Neuronal stem cell (in vitro differentiated cells): Measurements from ENCODE around the gene ADPGK.
"Not testable (repeated sequence)": the region's sequence is repeated elsewhere in the genome, so short reads cannot be mapped to it uniquely, and the experiment has no call there.

ENCODE experiments used
- DNase-seq: peaks from one replicate; pipeline ENCODE4 v3.0.0-alpha.2; 2013; ENCODE audit warnings: low spot score
- H2AFZ ChIP-seq: one replicate; pipeline ENCODE4 v1.6.1; 2013; ENCODE audit warnings: mild to moderate bottlenecking, low read length, inconsistent platforms
- H2AK5ac ChIP-seq: 2 replicates; pipeline ENCODE4 v1.6.1; 2013; ENCODE audit warnings: low read depth, mild to moderate bottlenecking, inconsistent platforms, low read length, moderate library complexity, mixed read lengths
- H2BK120ac ChIP-seq: 2 replicates; pipeline ENCODE4 v1.6.1; 2013; ENCODE audit warnings: low read depth, mild to moderate bottlenecking, inconsistent platforms, low read length, moderate library complexity, mixed read lengths
- H2BK12ac ChIP-seq: one replicate; pipeline ENCODE4 v1.6.1; 2013; ENCODE audit warnings: low read length, inconsistent platforms
- H2BK15ac ChIP-seq: 2 replicates; pipeline ENCODE4 v1.6.1; 2013; ENCODE audit warnings: mild to moderate bottlenecking, low read length, inconsistent platforms, mixed read lengths
- H2BK5ac ChIP-seq: one replicate; pipeline ENCODE4 v1.6.1; 2013; ENCODE audit warnings: inconsistent platforms, mild to moderate bottlenecking, low read length, moderate library complexity
- H3K14ac ChIP-seq: one replicate; pipeline ENCODE4 v1.6.1; 2013; ENCODE audit warnings: low read length, inconsistent platforms
- H3K18ac ChIP-seq: 2 replicates; pipeline ENCODE4 v1.6.1; 2013; ENCODE audit warnings: low read length, inconsistent platforms
- H3K23ac ChIP-seq: 2 replicates; pipeline ENCODE4 v1.6.1; 2013; ENCODE audit warnings: low read depth, mild to moderate bottlenecking, mixed read lengths, low read length, inconsistent platforms; ENCODE audit not compliant: poor library complexity
- H3K27ac ChIP-seq: replicated peaks from 3 replicates; pipeline ENCODE4 v1.5.1; 2013; ENCODE audit warnings: low read length, inconsistent platforms
- H3K27me3 ChIP-seq, 3 experiments: 2 replicates each; pipeline ENCODE4 v1.6.1; 2013; ENCODE audit warnings: low read length in 3 of 3, mild to moderate bottlenecking in 2 of 3, inconsistent platforms in 1 of 3, low read depth in 1 of 3, mixed read lengths in 1 of 3, moderate library complexity in 1 of 3; ENCODE audit not compliant: control insufficient read depth in 3 of 3, insufficient read depth in 3 of 3
- H3K36me3 ChIP-seq, 2 donors: replicated peaks in 1 of 2; 2 replicates each; pipeline ENCODE4 v1.6.1; 2013; ENCODE audit warnings: low read length in 2 of 2; ENCODE audit not compliant: control insufficient read depth in 2 of 2, insufficient read depth in 2 of 2
- H3K4ac ChIP-seq: 2 replicates; pipeline ENCODE4 v1.6.1; 2013; ENCODE audit warnings: inconsistent platforms, mild to moderate bottlenecking, low read length, moderate library complexity
- H3K4me1 ChIP-seq, 2 donors: 1 replicate in 1 of 2; 2 replicates in 1 of 2; pipeline ENCODE4 v1.6.1; 2013; ENCODE audit warnings: low read length in 2 of 2, low read depth in 1 of 2; ENCODE audit not compliant: control insufficient read depth in 2 of 2, insufficient read depth in 1 of 2
- H3K4me2 ChIP-seq: one replicate; pipeline ENCODE4 v1.6.1; 2013; ENCODE audit warnings: mild to moderate bottlenecking, low read length, inconsistent platforms; ENCODE audit not compliant: insufficient read depth, poor library complexity, severe bottlenecking
- H3K4me3 ChIP-seq, 2 donors: 2 replicates each; pipeline ENCODE4 v1.5.1; 2013; ENCODE audit warnings: low read length in 2 of 2, mild to moderate bottlenecking in 2 of 2, inconsistent platforms in 1 of 2, moderate library complexity in 1 of 2
- H3K79me1 ChIP-seq: one replicate; pipeline ENCODE4 v1.6.1; 2013; ENCODE audit warnings: low read depth, mild to moderate bottlenecking, inconsistent platforms, low read length, moderate library complexity
- H3K9ac ChIP-seq: one replicate; pipeline ENCODE4 v1.6.1; 2013; ENCODE audit warnings: mild to moderate bottlenecking, low read depth, low read length, inconsistent platforms; ENCODE audit not compliant: poor library complexity
- H3K9me3 ChIP-seq, 2 donors: replicated peaks in 1 of 2; 2 replicates each; pipeline versions ENCODE3 to v1.6.1; 2013; ENCODE audit warnings: low read length in 2 of 2, mild to moderate bottlenecking in 2 of 2, inconsistent platforms in 1 of 2, low read depth in 1 of 2, mixed read lengths in 1 of 2, moderate library complexity in 1 of 2; ENCODE audit not compliant: control insufficient read depth in 2 of 2, insufficient read depth in 1 of 2
- H4K8ac ChIP-seq: one replicate; pipeline ENCODE4 v1.6.1; 2013; ENCODE audit warnings: low read depth, mild to moderate bottlenecking, inconsistent platforms, low read length, moderate library complexity
- H4K91ac ChIP-seq: one replicate; pipeline ENCODE4 v1.6.1; 2013; ENCODE audit warnings: low read length, low read depth, mild to moderate bottlenecking, inconsistent platforms; ENCODE audit not compliant: poor library complexity
- WGBS, 2 donors: extraction: QIAGEN DNeasy Blood & Tissue Kit; methylation state at CpG; one replicate each; pipeline ENCODE4 v1.1.7; 2013; ENCODE audit warnings: missing lambda C conversion rate in 2 of 2, mixed read lengths in 1 of 2; ENCODE audit not compliant: insufficient read length in 2 of 2, insufficient replicate concordance in 1 of 2; ENCODE audit errors: extremely low coverage in 2 of 2; 5-methylcytosine and 5-hydroxymethylcytosine counted together

ADPGK gene

DNA sequence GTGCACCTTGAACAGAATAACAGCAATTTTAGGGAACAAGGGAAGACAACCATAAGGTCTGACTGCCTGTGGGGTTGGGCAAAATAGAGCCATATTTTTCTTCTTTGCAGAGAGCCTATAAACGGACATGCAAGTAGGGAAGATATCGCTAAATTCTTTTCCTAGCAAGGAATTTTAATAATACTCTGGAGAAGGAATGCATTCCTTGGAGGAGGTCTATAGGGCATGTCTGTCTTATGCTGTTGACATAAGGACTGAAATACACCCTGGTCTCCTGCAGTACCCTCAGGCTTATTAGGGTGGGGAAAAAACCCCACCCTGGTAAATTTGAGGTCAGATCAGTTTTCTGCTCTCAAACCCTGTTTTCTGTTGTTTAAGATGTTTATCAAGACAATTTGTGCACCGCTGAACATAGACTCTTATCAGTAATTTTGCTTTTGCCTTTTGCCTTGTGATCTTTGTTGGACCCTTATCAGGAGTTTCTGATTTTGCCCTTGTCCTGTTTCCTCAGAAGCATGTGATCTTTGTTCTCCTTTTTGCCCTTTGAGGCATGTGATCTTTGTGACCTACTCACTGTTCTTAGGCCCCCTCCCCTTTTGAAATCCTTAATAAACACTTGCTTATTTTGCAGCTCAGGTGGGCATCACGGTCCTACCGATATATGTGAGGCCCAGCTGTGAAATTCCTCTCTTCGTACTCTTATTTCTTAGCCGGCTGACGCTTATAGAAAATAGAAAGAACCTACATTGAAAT is 74.8 kb downstream of the ADPGK start:
- H2BK15ac ChIP-seq, H4K8ac ChIP-seq, H3K14ac ChIP-seq, H2AFZ ChIP-seq, H2BK5ac ChIP-seq, H3K23ac ChIP-seq, H3K9me3 ChIP-seq, H3K4me3 ChIP-seq, H3K27ac ChIP-seq, H2AK5ac ChIP-seq, H2BK12ac ChIP-seq, H3K9ac ChIP-seq, H3K27me3 ChIP-seq, H3K4ac ChIP-seq, H3K18ac ChIP-seq, H3K4me2 ChIP-seq, DNase-seq, H2BK120ac ChIP-seq, H4K91ac ChIP-seq, H3K4me1 ChIP-seq, H3K79me1 ChIP-seq: not testable (repeated sequence)
- peaks cover 0 to 21% of the 10 kb centered on the region in 2 donors for H3K36me3 ChIP-seq
- WGBS, 2 donors: no CpG with 5 or more reads among the region's 8 CpGs

DNA sequence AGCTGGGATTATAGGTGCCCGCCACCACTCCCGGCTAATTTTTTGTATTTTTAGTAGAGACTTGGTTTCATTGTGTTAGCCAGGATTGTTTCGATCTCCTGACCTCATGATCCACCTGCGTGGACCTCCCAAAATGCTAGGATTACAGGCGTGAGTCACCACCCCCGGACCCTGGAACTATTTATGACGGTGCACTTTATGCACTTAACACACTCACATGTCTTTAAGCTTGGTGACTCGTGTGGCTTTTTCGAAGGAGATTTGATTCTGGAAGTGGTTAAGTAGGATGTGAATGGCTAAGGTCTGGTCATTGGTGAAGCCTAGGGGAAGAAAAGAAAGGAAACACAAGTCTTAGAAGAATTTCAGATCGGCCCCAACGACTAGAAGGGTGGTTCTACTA is 77.3 kb downstream of the ADPGK start:
- Histone ChIP-seq H3K79me1 (no peaks in the 10 kb centered on the region), H3K27me3 (no peaks in the 10 kb centered on the region), H2BK120ac (no peak overlapping the region), H3K36me3 (peaks cover 0 to 3% of the 10 kb centered on the region in 2 donors), H3K4me3 (no peak overlapping the region), H3K14ac (no peak overlapping the region), H4K91ac (no peak overlapping the region), H2BK12ac (no peak overlapping the region), H3K4ac (no peak overlapping the region), H3K4me1 (no peaks in the 10 kb centered on the region), H2AFZ (no peak overlapping the region), H3K18ac (no peak overlapping the region), H4K8ac (no peak overlapping the region), H2BK15ac (no peak overlapping the region), H2BK5ac (no peak overlapping the region), H3K9ac (no peak overlapping the region), H3K4me2 (no peak overlapping the region), H3K27ac (no peak overlapping the region), H3K23ac (no peak overlapping the region), H3K9me3 (no peaks in the 10 kb centered on the region), H2AK5ac (no peak overlapping the region)
- no peak for DNase-seq
- no CpG with 5 or more reads among the region's 11 CpGs for WGBS, 2 donors
